ENCODE measurements around the gene RIC8B. TPM values are rescaled to one million over a fixed set of nuclear protein-coding genes. Genes with fewer than 3 reads are reported as not detected.

The RIC8B gene
- total RNA-seq, 4 donors from 2014 or later, result 4.8 to 11.2 (median 8.8) TPM

DNA sequence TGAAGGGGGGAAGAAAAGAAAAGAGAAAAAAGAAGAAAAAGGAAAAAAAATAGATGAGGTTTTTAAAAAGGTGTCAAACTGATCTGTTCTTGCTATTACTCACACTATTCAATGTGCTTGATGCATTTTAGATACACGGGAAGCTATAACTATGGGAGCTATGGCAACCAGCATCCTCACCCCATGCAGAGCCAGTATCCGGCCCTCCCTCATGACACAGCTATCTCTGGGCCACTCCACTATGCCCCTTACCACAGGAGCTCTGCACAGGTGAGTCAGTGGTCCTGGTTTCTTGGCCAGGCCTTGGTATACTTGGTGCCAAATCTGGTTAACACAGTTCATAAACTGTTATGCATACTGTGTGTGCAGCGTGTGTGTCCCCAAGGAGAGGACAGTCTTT, 24.0 kb upstream of the RIC8B start:
- no peaks in the 10 kb centered on the region for H3K4me1 ChIP-seq
- no peak overlapping the region for H3K27ac ChIP-seq
- TF ChIP-seq, protein P1, sequence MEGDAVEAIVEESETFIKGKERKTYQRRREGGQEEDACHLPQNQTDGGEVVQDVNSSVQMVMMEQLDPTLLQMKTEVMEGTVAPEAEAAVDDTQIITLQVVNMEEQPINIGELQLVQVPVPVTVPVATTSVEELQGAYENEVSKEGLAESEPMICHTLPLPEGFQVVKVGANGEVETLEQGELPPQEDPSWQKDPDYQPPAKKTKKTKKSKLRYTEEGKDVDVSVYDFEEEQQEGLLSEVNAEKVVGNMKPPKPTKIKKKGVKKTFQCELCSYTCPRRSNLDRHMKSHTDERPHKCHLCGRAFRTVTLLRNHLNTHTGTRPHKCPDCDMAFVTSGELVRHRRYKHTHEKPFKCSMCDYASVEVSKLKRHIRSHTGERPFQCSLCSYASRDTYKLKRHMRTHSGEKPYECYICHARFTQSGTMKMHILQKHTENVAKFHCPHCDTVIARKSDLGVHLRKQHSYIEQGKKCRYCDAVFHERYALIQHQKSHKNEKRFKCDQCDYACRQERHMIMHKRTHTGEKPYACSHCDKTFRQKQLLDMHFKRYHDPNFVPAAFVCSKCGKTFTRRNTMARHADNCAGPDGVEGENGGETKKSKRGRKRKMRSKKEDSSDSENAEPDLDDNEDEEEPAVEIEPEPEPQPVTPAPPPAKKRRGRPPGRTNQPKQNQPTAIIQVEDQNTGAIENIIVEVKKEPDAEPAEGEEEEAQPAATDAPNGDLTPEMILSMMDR (IDR thresholded peaks at IDR 0.05), result no peak
- TF ChIP-seq EP300 (IDR thresholded peaks at IDR 0.05) (no peak), POLR2AphosphoS5 (IDR thresholded peaks at IDR 0.05) (no peak), POLR2A (IDR thresholded peaks at IDR 0.05) (no peak)
- H3K36me3 ChIP-seq, result no peaks in the 10 kb centered on the region
- no peak for DNase-seq (ENCODE audit: low spot score in 2 of 2)
- WGBS, result 91% methylated on average over 3 of the region's 3 CpGs
- no peaks in the 10 kb centered on the region for H3K9me3 ChIP-seq
- H3K4me3 ChIP-seq, result no peak overlapping the region
- no peaks in the 10 kb centered on the region for H3K27me3 ChIP-seq

GRCh38 chr12:106753526-106753925, 21.0 kb upstream of the RIC8B start:
- DNase-seq (ENCODE audit: low spot score in 2 of 2), result no peak
- no peaks in the 10 kb centered on the region for H3K36me3 ChIP-seq
- no peaks in the 10 kb centered on the region for H3K27me3 ChIP-seq
- H3K9me3 ChIP-seq, result no peaks in the 10 kb centered on the region
- WGBS, result 86% methylated on average over 7 of the region's 7 CpGs
- TF ChIP-seq, protein P1 (IDR thresholded peaks at IDR 0.05), result no peak
- TF ChIP-seq POLR2A (IDR thresholded peaks at IDR 0.05), result no peak
- no peak for TF ChIP-seq POLR2AphosphoS5 (IDR thresholded peaks at IDR 0.05)
- no peak for TF ChIP-seq EP300 (IDR thresholded peaks at IDR 0.05)
- no peaks in the 10 kb centered on the region for H3K4me1 ChIP-seq
- H3K27ac ChIP-seq, result no peak overlapping the region
- H3K4me3 ChIP-seq, result no peak overlapping the region

DNA sequence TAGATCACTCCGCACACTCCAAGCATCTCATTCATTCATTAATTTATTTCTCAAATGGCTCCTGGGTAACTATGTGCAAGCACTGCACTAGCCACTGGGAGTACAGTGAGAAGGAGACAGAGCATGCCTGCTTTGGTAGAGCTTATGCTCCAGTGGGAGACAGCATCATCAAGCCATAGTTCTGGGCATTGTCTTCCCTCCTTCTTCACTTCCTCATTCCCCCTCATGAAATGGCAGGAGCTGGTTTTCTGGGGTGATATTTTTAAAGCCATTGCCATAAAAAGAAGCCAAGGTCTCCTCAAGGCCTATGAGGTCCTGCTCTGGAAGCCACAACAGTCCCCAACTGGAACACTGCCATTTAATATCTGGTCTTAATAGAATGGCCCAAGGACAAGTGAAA, 20.2 kb upstream of the RIC8B start:
- no peak for TF ChIP-seq EP300 (IDR thresholded peaks at IDR 0.05)
- TF ChIP-seq, protein P1 (IDR thresholded peaks at IDR 0.05), result no peak
- no peak for TF ChIP-seq POLR2AphosphoS5 (IDR thresholded peaks at IDR 0.05)
- TF ChIP-seq POLR2A (IDR thresholded peaks at IDR 0.05), result no peak

GRCh38 chr12:106757623-106758348, 16.7 kb upstream of the RIC8B start:
- no peak for DNase-seq (ENCODE audit: low spot score in 2 of 2)
- WGBS, result 76% methylated on average over 6 of the region's 6 CpGs
- Histone ChIP-seq H3K36me3 (no peaks in the 10 kb centered on the region), H3K27me3 (no peaks in the 10 kb centered on the region), H3K4me3 (no peak overlapping the region), H3K9me3 (no peaks in the 10 kb centered on the region), H3K4me1 (peaks cover 3% of the 10 kb centered on the region), H3K27ac (no peak overlapping the region)
- TF ChIP-seq, protein P1 (IDR thresholded peaks at IDR 0.05), result no peak
- TF ChIP-seq POLR2A (IDR thresholded peaks at IDR 0.05), result no peak
- TF ChIP-seq POLR2AphosphoS5 (IDR thresholded peaks at IDR 0.05), result no peak
- no peak for TF ChIP-seq EP300 (IDR thresholded peaks at IDR 0.05)

More for the DNA sequence above, 20.2 kb upstream of the RIC8B start:
- Histone ChIP-seq H3K9me3 (no peaks in the 10 kb centered on the region), H3K27ac (no peak overlapping the region), H3K27me3 (no peaks in the 10 kb centered on the region), H3K4me3 (no peak overlapping the region), H3K4me1 (no peaks in the 10 kb centered on the region), H3K36me3 (no peaks in the 10 kb centered on the region)
- DNase-seq (ENCODE audit: low spot score in 2 of 2), result no peak
- WGBS, result 100% methylated on average over 1 of the region's 1 CpG

- Histone ChIP-seq H3K4me1 (peaks cover 3% of the 10 kb centered on the region), H3K9me3 (no peaks in the 10 kb centered on the region), H3K4me3 (no peak overlapping the region), H3K36me3 (no peaks in the 10 kb centered on the region), H3K27ac (no peak overlapping the region), H3K27me3 (no peaks in the 10 kb centered on the region)
- 81% methylated on average over 7 of the region's 7 CpGs for WGBS
- no peak for TF ChIP-seq POLR2A (IDR thresholded peaks at IDR 0.05)
- TF ChIP-seq, protein P1 (IDR thresholded peaks at IDR 0.05), result no peak
- TF ChIP-seq POLR2AphosphoS5 (IDR thresholded peaks at IDR 0.05), result no peak
- no peak for TF ChIP-seq EP300 (IDR thresholded peaks at IDR 0.05)
- DNase-seq (ENCODE audit: low spot score in 2 of 2), result no peak
These were observed 16.0 kb upstream of the RIC8B start for GRCh38 chr12:106758349-106759110.

Data from suprapubic skin (tissue), 4 donors.